HG02885 (cell line): ENCODE measurements around the gene CD101.
A peak's percentile ranks its signal among the peaks of the same experiment; 100 is the strongest.

ENCODE experiments used
- ATAC-seq: cut with Tn5 transposase; IDR thresholded peaks from one replicate; pipeline ENCODE4 v1.9.1; 2021; ENCODE audit warnings: mild to moderate bottlenecking; ENCODE audit not compliant: unreplicated experiment, poor library complexity

The CD101 gene

DNA sequence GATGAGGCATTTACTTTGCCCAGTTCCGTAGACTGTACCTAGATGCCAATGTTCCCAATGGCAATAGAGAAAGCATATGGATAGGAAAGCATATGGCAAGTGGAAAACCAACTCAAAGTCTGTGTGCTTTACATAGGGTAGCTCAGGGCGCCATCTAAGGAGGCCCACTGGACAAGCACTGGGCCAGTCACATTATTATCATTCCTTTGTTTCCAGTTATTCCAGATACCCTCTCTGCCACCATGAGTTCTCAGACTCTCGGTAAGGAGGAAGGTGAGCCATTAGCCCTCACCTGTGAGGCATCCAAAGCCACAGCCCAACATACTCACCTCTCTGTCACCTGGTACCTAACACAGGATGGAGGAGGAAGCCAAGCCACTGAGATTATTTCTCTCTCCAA is 9.8 kb downstream of the CD101 start:
- ATAC-seq = no peak

DNA sequence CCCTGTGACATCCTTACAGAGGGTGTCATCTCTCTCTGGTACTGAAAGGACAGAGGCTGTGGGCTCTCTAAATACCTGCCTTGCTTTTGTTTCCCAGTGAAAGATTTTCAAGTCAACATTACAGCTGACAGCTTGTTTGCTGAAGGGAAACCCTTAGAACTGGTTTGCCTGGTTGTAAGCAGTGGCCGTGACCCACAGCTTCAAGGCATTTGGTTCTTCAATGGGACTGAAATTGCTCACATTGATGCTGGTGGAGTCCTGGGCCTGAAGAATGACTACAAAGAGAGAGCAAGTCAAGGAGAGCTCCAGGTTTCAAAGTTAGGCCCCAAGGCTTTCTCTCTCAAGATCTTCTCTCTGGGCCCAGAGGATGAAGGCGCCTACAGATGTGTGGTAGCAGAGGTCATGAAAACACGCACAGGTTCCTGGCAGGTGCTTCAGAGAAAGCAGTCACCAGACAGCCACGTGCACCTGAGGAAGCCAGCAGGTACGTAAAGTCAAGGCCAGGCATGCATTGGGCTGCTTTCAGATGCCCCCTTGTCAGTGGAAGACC is 11.8 kb downstream of the CD101 start:
- no peak for ATAC-seq

DNA sequence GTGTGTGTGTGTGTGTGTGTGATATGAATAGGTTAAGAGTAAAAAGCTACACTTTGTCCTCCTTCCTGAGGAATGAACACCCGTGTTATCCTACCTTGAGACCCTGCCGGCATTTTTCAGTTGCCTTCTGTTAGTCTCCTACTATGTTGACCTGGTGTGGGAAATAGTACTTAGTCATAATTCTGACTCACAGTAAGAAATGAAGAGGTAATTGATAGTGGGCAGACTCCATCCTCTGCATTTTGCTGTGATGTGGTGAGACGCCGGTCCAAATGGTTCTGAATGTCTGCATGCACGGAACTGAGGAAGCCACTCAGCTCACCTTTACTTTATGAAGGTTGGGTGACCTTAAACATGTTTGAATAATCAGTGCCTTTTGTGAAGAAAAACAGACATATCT is 12.6 kb downstream of the CD101 start:
- ATAC-seq = no peak

DNA sequence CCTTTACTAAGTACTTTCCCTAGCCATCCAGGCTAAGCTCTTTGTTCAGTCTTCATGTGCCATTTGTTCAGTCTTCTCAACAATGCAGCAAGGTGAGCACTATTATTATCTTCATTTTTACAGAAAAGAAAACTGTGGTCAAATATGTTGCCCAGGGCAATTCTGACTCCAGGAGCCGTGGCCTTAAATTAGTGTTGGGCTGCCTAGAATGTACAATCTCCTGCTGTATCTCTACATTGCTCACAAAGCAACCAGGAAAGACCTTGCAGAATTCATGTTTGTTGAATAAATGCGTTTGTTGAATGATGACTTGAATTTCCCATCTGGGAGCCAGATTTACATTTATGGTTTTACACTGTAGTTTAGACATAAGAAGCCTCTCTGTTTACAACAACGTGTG is 14.2 kb downstream of the CD101 start:
- ATAC-seq = no peak

DNA sequence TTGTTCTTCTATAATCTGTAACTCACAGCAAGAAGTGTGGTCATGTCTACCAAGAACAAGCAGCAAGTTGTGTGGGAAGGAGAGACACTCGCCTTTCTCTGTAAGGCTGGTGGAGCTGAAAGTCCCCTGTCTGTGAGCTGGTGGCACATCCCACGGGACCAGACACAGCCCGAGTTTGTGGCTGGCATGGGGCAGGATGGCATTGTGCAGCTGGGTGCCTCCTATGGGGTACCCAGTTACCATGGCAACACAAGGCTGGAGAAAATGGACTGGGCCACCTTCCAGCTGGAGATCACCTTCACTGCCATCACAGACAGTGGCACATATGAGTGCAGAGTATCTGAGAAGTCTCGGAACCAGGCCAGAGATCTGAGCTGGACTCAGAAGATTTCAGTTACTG is 15.5 kb downstream of the CD101 start:
- no peak for ATAC-seq

DNA sequence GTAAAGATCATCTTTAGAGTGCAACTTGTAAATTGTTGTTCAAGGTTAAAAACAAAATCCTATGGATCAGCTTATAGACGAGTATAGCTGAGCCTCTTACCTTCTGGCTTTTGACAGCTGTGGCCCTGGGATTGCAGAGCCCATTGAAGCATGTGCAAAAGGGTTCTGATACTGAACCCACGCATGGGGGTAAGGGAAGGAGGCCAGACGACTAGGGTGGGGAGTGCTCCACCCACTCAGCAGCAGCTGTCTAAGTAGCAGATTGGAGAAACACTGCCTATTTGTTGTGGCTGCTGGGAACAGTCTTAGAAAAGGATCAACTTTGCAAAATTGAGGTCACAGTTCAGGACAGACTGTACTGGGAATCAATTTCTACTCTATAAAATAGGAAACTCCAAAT is 16.1 kb downstream of the CD101 start:
- peak; percentile 90 for ATAC-seq

DNA sequence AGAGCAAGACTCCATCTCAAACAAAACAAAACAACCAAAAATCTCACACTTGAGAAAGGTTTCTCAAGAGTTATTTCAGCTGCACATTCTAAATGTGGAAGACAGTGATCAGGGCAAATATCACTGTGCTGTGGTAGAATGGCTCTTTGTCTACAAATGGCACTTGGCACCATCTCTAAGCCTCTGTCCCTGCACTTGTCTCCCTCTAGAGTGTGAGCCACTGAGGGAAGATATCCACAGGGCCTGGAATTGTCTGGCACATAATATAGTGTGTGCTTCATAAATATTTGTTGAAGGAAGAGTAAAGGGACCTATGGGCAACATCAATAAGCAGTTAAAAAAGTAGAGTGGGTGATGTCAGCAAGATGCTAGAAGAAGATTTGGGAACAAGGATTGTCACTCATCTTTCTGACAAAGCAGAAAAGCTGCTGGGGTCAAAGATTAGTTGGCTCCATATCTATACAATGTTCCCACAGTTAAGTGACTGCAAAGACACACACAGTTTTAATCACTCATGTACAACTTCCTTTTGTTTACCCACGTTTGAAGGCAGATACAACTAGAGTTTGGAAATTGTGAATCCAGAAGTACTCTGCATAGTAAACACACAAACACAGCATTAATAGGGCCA is 19.1 kb downstream of the CD101 start:
- ATAC-seq = no peak

DNA sequence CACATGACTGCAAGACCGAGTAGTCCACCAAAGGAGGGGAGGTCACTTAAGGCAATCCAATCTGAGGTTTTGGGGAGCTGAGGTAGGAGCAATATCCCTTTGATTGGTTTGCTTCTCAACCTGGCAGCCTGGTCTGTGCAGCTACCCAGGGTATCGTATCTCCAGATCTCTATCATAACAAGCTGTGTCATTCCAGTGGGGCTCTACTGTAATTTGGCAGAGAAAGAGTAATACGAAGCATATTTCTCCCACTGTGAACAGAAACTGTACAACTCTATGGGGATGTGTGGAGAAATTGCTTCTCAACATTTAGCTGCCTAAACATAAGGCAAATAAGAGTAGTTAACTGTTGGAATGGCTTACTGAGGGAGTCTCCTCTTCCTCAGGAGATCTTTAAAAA is 20.6 kb downstream of the CD101 start:
- ATAC-seq = no peak

DNA sequence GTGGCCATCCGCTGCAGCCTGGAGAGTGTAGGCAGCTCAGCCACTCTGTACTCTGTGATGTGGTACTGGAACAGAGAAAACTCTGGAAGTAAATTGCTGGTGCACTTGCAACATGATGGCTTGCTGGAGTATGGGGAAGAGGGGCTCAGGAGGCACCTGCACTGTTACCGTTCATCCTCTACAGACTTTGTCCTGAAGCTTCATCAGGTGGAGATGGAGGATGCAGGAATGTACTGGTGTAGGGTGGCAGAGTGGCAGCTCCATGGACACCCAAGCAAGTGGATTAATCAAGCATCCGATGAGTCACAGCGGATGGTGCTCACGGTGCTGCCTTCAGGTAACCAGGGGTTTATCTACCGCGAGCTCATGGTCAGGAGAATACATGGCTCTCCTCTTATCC is 24.0 kb downstream of the CD101 start:
- no peak for ATAC-seq

DNA sequence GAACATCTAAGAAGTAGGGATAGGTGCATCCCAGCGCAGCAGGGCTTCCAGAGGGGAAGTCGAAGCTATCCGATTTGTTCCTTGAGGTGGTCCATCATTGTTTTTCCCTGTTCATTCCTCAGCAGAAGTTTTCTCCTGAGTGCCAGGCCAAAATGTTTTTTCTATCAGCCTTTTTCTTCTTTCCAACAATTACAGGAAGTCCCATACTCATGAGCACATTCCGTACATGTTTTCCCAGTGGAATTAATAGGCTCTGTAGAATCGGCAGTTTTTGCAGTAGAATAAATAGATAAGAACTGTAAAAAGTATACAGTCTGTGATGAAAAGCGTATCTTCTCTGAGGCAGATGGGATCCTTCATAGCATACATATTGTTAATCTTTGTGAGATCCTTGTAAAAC is 24.8 kb downstream of the CD101 start:
- no peak for ATAC-seq

DNA sequence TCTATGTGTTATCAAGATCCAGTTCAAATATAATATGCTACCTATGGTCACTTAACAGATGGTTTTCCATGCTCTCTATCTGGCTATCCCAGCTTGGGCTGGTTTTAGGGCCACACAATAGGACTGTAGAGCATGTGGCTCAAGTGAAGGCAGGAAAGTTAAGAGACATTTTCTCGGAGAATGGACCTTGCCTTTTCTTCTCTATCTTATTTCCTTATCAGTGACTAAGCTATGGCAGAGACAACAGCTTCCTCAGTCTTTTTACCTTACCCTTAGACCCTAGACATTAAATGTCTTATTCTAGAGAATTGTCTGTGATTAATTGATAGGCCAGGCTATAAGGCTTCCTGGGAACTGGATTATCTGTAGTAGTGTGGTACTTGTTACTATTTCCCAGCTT is 28.1 kb downstream of the CD101 start:
- ATAC-seq = no peak

DNA sequence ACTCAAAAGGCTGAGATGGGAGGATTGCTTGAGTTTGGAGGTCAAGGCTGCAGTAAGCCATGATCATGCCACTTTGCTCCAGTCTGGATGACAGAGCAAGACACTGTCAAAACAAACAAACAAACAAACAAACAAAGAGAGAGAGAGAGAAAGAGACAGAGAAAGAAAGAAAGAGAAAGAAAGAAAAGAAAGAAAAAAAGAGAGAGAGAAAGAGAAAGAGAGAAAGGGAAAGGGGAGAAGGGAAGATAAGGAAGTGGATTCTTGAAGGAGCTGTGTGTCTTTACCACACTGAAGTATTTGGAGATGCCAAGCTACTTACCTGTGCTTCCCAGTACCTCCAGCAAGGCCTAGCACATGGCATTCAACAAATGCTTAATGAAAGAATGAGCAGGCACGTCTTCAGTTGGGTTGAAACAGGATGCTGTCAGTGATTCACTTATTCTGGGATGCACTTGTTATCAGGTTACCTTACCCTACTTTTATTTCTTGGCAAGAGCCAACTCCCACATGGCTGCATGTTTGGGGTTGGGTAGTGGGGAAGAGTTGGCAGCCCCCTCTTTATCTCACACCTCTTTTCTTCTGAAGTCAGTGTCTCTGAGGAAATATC is 28.8 kb downstream of the CD101 start:
- no peak for ATAC-seq

DNA sequence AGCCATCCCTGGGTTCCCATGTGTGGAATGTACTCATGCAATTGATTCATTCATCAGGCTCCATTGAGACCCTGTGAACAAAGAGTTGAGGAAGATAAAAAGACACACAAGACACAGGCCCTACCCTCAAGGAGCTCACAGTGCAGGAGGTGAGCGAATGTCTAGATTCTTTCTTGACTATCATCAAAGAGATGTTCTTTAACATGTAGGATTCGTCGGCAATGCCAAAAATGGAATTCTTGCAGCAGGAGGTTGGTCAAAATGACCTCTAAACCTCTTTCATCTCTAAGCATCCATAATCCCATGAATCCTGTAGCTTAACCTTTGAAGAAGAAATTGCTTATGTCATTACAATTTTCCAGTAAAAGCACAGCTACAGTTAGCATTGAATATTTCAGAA is 30.7 kb downstream of the CD101 start:
- ATAC-seq = no peak

DNA sequence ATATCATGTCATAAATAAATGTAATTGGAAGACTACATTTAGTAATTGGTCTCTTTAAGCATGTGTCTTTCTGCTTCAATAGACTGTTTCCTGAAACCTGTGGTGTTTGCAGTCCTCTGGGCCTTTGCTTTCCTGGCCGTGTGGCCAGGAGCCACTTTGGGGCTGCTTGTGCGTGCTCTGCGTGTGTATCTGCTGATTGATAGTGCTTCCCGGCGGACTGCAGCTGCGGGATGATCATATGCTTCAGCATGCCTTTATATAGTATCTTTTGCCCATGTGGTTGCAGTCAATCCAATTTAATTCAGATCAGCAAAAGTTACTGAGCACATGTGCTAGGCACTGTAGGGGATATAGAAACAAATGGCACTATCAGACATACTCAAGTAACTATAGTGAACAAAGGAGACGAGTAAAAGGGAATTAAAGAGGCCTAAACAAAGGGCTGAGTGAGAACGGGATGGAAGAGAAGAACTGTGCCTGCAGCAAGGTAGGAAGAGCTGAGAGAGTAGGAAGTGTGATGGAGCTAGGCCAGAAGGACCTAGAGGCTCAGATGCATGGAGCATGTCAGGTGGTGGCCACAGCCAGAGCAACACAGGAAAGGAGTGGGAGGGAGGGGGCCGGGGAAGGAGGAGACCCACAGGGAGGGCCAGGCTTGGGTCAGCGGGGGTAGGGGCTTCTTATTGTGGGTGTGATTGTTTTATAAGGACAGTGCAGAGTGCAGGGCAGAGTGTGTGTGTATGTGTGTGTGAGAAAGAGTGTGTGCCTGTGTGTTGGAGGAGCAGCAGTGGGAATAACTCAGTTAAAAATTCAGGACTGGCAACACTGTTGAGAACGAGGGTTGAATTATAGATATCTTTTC is 31.4 kb downstream of the CD101 start:
- no peak for ATAC-seq

DNA sequence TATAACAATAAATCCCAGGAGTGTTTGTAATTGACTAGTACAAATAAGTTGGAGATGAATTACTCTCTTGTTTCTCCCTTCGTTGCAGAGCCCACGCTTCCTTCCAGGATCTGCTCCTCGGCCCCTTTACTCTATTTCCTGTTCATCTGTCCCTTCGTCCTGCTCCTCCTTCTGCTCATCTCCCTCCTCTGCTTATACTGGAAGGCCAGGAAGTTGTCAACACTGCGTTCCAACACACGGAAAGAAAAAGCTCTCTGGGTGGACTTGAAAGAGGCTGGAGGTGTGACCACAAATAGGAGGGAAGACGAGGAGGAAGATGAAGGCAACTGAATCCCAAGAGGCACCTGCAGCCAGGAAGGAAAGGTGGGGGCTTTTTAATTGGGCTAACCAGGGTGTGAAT is 32.2 kb downstream of the CD101 start:
- no peak for ATAC-seq

DNA sequence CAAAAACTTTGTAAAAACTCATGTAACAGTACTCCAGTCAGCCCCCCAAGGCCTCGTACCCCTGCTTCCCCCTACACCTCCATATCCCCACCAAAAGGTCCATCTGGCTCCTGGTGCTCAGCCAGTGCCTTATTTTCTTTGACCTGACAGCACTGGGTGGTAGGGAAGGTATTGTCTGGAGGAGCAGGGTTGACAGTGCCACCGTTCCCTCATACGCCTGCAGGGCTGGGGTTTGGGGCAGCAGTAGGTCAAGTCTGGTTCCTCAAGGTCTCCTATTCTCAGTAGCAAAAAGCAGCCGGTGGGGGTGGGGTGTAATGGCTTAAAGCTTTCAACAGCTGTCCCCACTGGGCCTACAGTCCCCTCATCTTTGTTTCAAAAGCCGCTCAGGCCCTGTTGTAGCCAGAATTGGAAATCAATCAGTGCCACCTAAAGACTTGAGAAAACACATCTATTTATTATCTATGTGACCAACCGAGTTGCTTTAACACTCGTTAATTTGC is 33.3 kb downstream of the CD101 start:
- ATAC-seq = no peak

DNA sequence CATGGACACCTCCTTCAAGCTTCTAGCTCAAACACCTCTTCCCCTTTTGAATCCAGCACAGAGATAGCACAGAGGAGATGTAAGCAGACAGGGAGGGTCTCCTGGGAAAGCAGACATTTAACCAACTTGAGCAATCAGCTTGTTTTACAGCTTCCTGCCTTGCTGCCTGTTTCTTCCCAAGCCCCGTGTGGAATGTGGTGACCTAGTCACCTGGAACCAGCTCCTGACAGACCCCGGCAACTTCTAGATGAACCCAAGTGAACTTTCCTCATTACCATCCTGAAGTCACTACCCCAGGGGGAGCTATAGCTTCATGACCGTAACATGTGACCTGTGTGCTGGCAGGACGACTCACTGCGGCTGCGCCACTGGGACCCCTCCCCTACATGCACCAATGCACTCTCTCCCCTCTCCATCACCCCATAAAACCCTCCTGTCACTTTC is 34.5 kb downstream of the CD101 start:
- no peak for ATAC-seq

DNA sequence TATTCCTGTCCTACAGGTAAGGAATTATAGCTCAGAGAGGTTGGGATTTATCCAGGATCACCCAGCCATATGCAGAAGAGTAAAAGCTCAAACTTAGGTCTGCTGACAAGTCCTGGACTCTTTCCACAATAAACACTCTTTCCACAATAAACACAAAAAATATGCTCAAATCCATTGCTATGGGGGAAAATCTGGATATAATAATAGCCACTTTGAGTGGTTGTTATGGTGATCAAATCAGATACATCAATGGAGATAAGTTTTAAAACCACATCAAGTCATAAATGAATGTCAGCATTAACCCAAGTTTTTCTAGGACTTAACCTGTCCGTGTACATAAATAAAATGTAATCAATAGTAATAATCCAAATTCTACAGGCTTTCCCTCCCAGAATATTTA is 36.2 kb downstream of the CD101 start:
- ATAC-seq = no peak

DNA sequence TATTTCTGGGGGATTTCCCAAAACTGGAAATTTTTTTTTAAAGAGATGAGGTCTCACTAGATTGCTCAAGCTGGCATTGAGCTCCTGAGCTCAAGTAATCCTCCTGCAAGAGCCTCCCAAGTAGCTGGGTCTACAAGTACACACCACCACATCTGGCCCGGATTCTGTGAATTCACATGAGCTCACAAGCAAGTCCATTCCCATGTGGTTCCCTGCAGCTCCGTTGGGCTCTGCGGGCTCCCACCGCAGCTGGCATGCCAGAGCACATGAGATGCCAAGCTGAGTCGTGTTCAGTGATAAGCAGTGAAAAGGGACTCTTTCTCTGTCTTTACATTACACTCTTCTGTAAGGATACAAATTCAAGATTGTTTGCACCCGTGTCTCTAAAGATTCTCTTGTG is 36.7 kb downstream of the CD101 start:
- ATAC-seq = no peak

DNA sequence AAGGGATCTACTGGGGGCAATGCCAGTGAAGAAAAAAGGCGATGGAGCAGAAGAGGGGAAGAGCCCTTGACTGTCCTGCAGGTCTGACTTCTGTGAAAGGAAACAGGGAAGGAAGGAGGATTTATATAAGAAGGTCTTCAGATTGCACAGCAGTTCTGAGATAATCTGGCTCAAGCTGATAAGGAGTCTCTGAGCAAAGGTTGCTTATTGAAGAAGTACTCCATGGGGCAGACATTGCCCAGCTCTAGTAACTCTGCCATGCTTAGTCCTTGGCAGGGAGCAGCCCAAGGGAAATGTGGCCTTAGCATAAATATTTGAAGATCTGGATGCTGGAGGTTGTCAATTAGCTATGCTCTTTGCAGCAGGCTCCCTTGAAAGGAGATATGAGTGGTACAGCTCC is 42.7 kb downstream of the CD101 start:
- no peak for ATAC-seq

DNA sequence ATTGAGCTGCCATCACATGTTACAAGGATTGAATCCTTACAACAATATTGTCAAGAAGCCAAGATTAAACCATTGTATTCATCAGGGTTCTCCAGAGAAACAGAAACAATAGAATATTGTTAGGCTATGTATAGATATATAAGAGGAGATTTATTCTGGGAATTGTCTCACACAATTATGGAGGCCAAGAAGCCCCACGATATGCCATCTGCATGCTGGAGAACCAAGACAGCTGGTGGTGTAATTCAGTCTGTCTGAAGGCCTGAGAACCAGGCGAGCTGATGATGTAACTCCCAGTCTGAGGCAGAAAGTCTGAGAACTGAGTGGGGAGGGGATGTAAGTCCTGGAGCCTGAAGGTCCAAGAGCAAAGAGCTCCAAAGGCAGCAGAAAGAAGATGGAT is 44.1 kb downstream of the CD101 start:
- no peak for ATAC-seq
